COLO829 (cell line): Measurements from ENCODE around the gene SH3BGRL2.
"Not testable (repeated sequence)": the region's sequence is repeated elsewhere in the genome, so short reads cannot be mapped to it uniquely, and the experiment has no call there.

Source experiments
- DNase-seq: peaks from one replicate; pipeline ENCODE4 v3.0.0; 2012; ENCODE audit warnings: low spot score

SH3BGRL2 gene

DNA sequence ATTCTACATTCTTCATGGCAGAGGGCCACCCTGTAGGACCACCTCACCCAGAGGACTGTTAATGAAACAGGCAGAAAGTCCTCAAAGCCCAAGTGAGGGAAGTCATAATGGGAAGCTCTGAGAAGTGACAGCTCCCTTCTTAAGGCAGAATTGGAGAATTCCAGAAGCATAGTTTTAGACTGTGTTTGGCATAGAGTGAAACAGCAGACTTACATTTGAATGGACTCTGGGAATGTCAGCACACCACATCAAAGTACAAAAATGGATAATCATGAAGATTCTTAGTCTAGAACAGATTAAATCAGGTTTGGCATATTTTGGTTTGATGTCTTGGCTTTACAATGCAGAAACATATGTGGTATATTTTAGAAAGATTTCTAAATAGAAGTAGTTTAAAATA, 17.9 kb downstream of the SH3BGRL2 start:
- DNase-seq, result no peak

DNA sequence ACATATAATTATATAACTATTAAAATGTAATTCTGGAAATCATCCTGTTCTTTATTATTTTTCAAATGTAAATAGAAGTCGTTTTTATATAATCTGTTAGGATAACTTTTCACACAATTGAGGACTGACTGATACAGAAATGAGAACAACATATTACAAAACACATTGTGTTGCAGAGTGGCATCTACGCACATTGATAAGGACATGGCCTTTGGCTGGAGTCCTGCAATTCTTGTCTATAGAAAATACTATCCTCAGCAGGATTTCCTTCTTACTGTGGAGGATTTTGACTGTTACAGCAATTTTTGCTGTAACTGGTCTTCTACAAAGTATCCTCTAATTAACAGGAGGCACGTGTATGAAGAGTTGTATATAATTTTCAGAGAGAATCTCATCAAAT, 19.8 kb downstream of the SH3BGRL2 start:
- DNase-seq, result no peak

DNA sequence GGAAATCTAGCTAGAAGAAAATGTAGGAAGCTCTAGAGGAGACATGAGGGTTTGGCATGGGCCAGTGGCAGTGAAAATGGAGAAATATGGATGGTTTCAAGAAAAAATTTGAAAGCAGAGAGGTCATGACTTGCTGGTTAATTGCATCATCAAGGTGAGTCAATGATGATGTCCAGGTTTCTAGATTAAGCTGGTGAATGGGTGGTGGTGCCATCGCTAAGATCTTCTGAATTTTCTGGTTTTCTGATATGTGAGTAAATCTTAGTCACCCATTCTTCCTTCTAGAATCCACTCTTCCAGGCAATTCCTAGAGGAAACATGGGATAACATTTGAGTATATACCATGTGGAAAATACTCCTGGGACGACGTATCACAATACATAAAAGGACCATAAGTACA, 25.0 kb downstream of the SH3BGRL2 start:
- no peak for DNase-seq

DNA sequence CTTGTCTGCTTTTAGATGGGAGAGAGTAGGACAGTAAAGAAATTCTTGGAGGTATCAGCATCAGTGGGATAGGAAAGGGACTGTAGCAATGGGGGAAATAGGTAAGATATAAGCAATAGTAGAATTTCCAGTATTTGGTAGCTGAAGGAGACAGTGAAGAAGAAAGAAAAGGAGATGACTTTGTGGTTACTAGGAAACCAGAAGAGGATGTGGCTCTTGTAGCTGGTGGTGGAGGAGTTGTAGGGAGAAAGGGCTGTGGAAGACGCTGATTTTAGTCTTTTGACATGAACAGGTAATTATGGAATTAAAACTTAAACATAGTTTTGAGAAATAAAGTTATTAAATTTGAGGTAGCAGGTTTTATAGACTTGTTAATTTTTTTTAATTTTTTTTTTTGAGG, 26.1 kb downstream of the SH3BGRL2 start:
- DNase-seq, result no peak

DNA sequence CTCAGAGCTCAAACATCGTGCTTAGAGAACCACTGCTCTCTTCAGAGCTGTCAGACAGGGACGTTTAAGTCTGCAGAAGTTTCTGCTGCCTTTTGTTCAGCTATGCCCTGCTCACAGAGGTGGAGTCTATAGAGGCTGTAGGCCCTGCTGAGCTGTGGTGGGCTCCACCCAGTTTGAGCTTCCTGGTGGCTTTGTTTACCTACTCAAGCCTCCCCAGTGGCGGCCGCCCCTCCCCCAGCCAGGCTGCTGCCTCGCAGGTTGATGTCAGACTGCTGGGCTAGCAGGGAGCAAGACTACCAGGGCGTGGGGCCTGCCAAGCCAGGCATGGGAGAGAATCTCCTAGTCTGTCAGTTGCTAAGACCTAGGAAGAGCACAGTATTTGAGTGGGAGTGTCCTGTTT, 32.5 kb downstream of the SH3BGRL2 start:
- DNase-seq, result not testable (repeated sequence)

DNA sequence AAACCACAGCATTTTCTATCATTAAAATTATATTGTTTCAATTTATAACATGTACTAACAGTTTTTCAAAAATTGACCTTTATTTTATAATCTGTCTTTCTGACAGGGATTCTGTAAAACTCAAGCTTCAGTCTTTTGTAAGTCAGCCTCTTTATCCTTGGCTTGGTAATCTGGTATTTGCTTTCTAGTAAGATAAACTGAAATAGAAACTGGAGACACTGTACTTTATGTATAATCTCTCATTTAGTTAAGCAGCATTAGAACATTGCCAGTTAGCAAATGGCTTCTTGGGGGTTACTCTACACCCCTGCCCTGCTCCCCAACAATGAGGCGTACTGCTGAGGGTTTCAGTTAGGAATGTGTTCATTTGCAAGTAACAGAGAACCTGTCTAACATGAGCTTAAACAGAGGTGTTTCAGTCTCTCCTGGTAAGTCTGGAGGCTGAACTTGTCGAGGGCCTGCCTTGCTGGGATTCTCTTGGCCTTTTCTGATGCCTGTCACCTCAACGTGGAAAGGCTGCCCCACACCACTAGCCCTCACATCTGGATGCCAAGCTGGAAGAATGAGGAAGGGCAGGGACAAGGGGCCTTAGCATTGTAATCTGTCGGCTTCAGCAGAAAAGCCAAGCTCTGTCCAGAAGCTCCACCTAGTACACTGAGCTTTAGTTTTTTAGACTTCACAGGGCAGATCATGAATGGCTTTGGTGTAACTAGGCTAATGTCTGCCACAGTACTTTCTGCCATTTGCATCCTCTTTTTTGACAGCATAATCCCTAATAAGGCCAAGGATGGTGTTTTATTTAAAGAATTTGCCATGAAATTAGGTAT, 34.8 kb downstream of the SH3BGRL2 start:
- DNase-seq, result no peak

DNA sequence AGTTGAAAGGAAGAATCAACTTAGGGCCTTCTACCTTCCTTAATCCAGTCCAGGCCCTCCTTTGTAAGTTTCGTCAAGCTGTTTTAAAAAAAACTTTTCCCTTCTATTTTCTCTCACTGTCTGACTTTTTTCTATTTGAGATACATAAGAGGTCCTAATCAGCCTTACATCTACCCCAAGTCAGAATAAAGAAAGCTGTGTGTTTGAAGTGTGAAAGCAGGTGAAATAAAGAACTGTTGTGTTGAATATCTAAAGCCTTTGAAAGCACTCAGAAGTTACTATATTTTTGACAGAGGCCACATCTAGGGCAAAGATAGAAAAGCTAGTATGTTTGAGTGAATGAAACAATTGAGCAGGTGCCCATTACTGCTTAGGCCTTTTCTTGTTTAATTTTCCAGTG, 35.5 kb downstream of the SH3BGRL2 start:
- DNase-seq, result no peak

DNA sequence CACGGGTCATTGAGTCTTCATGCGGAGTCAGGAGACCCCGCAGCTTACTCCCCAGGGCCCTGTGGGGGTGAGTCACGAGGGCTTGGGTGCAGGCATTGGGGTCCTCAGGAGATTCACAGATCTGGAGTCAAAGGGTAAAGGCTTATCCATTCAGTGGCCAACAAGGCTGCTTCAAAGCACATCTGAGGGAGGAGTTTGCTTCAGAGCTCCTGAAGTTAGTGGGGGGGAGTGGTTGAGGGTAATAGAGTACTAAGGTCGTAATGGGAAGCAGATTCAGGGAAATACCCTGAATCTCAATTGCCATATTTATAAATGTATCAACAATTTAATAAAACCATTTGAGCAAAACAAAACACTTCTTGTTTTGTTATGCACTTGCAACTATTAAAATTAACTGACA, 37.3 kb downstream of the SH3BGRL2 start:
- no peak for DNase-seq

DNA sequence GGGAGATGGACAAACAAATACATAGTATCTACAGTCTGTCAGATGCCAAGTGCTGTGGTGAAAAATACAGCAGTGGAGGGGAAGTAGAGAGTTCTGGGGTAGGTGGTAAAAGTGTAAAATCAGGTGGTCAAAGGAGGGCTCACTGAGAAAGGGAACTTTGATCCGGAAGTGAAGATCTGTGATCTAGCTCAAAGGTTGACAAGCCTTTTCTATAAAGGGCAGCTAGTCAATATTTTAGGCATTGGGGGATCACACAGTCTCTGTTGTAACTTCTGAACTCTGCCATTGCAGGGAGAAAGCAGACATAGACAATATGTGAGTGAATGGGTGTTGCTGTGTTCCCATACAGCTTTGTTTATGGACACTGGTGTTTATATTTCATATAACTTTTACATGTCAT, 38.6 kb downstream of the SH3BGRL2 start:
- DNase-seq, result no peak

DNA sequence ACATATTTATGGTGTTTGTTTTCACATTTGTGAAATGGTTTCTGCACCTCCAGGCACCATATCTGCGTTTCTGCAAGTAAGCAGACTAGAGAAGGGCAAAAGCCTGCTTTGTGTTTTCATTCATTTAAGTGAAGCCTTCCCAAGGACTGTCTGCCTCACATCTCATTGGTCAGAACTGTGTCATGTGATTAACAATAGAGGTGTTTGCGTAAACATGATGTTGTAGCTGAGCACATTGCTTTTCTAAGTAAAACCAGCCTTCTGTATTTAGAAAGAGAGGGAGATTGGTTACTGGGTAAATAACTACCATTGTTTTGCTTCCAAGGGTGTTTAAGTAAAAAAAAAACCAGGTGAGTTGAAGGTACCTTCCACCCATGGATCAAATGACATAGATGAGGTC, 39.7 kb downstream of the SH3BGRL2 start:
- DNase-seq, result no peak

DNA sequence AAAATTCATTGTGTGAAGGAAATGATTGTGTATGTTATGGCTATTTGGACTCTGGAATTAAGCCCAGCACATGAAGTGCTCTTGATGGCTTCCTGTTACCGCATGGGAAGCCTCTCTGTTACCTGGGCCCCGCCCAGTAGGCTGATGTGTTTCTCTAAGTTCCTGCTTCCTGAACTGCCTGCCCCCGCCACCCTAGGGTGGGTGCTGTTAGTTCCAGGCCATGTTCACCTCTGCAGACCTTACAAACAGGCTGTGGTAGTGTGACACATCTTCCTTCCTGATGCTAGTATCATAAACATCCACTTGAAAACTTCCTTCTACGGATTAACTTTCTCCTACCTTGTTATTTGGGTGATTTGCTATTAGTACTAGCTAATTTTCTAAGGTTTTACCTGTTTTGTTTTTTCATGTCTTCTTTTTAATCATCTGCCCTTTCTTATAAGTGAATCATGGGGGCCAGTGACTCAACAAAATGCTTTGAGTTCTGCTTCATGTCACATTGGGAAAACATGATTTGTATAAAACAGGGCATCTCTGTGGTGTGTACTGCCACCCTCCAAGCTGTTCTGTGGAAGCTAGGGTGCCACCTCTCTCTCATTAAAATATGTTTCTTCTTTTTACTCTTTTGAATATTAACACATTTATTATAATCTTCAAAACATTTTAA, 40.6 kb downstream of the SH3BGRL2 start:
- DNase-seq, result no peak

DNA sequence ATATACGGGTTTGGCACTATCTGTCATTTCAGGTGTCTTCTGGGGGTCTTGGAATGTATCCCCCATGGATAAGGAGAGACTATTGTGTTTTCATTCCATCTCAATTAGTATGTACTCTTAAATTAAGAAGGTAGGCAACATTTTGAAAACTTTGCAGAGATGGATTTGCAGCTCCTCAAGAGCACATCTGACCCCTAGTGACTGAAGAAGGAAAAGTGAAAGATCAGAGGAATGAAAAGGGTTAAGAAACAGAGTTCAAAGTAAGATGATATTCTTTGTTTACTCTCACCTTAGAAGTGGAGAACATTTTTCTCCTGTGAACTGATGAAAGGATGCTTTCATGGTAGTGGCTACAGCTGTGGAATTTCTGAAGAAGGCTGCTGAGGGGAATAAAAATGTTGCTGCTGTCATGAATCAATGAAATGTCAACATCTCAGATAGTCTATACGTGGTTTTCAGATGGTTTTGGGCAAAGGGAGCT, 41.5 kb downstream of the SH3BGRL2 start:
- DNase-seq, result no peak

DNA sequence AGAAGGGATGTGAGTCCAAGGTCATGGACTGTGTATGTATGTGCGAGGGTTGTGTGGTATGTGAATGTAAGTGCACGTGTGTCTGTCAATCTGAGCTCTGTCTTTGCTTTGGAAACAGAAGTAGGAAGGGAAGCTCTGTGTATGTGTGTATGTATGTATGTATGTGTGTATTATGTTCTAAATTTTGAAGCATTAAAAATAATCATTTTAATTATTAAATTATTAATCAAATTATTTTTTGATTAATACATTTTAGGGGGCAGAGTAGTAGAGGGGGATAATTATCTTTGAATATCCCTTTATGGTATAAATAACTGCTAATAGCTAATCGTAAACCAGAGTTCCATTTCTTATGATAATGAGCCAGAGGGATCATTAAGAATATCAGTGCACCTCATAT, 42.8 kb downstream of the SH3BGRL2 start:
- no peak for DNase-seq

DNA sequence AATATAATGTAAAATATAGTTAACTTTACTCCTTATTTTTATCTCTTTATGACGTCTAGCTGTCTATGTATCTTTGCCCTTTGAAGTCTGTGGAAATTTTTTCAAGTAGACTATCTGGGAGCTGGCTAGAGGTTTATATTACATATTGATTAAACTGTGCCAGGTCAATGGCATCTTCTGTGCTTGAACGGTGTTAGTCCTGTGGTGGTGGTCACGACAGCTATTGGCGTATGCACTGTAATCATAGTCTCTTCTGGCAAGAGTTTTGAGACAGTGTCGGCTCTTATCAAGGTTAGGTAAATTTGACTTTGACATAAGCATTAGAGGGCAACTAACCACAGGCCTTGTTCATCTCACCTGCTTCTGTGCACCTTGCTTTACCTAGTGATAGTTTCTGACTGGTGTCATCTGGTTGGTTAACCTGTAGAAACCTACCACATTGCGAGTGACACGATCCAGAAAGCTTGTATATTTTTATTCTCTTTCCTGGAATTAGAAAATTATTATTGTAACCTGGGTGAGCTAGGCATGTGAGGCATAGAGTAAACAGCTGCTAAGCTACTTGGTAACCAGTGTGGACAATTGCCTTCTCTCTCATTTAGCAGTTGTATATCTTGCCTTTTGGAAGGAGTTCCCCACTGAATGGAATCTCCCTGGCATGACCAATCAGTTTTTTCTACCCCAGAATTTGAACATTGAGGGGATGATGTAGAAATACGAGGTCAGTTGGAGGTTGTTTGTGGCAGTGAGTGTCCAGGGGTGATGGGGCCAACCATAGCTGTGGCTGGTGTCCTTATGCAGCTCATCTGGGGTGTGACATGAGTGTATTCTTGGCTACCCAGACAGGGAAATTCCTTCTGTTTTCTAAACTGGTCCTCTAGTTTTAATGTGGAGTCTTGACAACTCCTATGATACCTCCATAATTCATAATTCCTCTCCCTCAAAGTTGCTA, 45.9 kb downstream of the SH3BGRL2 start:
- no peak for DNase-seq

DNA sequence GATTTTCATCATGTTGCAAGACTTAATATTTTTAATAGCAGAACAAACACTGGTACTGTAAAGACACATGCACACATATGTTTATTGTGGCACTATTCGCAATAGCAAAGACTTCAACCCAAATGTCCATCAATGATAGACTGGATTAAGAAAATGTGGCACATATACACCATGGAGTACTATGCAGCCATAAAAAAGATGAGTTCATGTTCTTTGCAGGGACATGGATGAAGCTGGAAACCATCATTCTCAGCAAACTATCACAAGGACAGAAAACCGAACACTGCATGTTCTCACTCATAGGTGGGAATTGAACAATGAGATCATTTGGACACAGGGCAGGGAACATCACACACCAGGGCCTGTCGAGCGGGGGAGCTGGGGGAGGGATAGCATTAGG, 51.6 kb downstream of the SH3BGRL2 start:
- DNase-seq, result not testable (repeated sequence)

DNA sequence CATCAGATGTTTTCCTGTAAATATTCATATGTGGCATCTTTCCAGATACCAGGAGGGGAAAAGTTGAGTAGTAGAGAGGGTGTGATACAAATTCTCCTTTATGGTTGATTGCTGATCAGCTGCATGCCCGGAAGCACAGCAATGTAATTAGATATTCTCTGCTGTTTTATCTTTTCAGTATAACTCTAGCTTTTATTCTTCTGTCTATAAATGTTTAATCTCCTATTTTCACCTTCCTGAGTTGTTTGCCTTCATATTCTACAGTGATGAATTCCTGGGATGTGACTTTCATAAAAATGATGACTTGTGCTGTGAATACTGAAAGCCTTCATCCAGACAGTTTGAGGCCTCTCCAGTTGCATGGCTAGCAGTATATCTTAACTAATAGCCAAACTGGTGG, 53.7 kb downstream of the SH3BGRL2 start:
- no peak for DNase-seq

DNA sequence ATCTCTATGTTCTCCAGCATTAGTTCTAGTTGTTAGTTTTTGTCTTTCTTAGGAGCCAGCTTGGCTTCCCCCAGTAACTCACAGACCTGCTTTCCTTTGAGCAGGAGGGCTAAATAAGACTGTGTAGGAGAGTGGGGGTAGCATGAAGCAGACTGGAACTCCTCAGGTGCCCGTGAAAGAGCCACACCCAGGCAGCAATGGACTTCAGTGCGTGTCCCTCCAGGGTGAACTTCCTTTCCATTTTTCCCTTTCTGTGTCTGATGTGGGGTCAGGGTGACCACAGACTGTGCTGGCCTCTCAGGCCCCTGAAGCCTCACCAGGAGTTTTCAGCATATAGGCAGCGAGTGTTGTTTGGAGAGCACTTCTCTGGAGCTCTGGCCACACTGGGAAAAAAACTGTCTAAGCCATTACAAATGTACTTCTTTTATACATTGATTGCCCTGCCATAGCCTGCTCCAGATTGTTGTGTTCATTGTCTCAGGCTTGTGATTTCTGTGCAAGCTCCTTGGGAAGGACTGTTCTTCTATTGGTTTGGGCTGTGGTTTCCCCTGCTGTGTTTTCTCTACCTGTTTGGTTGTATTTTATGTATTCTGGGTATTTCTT, 55.7 kb downstream of the SH3BGRL2 start:
- no peak for DNase-seq

DNA sequence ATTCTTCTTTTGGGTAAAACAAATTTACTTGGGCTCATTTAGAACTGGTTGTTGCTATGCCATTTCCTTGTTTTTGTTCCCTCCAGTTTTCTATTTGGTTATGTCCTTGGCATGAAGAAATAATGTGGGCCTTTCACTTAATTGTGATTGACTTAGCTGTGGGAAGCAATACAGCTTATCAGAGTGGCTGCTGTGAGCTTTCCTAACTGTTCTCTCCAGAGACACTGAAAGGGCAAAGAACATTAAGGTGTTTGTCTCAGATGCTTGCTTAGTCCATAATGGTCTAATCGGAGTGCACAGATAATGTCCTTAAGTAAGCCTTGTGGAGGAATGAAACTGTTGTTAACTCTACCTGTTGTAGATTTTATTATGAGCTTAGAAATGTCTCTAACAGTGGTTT, 56.6 kb downstream of the SH3BGRL2 start:
- DNase-seq, result no peak

DNA sequence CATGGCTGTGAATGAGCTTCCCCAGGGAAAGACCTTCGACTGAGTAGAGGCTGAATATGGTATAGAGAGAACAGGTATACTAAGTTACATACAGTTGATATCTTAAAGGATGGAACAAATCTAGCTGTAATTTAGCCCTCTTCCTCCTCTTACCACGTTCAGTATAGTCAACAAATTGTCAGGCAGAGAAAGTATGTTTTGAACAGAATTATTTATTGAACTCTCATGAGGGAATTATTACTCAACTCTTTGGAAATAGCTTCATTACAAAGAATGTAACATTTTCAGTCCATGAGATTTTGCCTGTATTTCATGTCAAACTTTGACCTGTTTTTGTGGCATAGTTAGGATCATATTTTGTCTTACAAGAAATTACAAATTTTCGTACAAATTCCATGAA, 63.0 kb downstream of the SH3BGRL2 start:
- DNase-seq, result no peak

DNA sequence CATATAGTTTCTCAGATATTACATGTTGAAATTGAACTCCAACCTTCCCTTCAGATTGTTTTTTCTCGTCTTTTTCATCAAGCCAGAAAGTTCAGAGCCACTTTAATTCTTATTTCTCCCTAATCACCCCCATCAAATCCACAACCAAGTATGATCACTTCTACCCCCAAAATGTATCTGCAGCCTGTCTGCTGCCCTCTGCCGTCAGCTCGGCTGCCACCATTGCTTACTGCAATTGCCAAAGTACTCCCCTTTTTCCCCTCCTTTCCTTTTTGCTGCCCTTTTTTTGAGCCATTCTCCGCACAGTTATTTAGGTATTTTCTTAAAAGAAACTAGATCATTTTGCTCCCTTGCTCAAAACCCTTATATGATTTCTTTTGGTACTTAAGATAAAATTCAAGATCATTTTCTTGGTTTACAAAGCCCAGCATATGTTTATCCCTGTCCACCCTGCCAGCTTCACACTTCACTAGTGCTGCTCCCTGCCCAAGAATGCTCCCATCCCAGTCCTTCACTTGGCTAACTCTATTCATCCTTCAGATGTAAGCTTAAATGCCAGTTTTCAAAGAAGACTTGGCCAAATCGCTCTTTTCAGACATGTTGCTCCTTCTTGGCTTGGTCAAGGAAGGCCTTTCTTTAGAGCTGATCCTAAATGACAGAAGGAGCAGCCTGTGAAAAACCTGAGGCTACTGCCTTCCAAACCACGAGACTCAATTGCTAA, 63.7 kb downstream of the SH3BGRL2 start:
- no peak for DNase-seq

DNA sequence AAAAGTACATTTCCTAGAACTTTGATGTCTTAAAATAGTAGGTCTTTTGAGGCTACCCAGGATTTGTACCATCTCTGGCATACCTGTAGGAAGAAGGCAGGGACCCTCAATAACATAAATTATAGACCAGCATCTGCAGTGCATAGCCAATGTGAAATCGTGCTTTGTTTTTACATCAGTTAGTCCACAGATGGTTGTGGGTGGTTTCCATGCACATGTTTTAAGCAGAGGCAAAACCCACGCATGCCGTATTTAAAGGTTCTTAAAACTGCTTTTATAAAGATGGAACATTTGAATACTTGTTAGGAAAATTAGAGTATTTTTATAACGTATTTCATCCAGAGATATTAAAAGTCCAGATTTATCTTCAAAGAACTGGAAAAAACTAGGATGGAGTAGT, 66.3 kb downstream of the SH3BGRL2 start:
- DNase-seq, result no peak
